ENCODE data around the gene BEND5. TPM values are rescaled to one million over a fixed set of nuclear protein-coding genes. Genes with fewer than 3 reads are reported as not detected.

BEND5 gene
- total and polyA plus RNA-seq, 4 donors, result 0.12 to 0.93 (median 0.19) TPM

GRCh38 chr1:48683839-48684238, 92.9 kb downstream of the BEND5 start:
- no peak for DNase-seq (ENCODE audit: low spot score)
- H3K9me3 ChIP-seq (ENCODE audit: control insufficient read depth in 4 of 4, low read length in 3 of 4), result no peaks in the 10 kb centered on the region
- TF ChIP-seq RXRA (IDR thresholded peaks at IDR 0.05) (no peak), FOXA1 (IDR thresholded peaks at IDR 0.05) (no peak), EGR1 (IDR thresholded peaks at IDR 0.05; ENCODE audit: low read depth in 2 of 2) (no peak), TAF1 (conservative IDR thresholded peaks at IDR 0.05) (no peak), NR2F2 (IDR thresholded peaks at IDR 0.05) (no peak), FOXA2 (IDR thresholded peaks at IDR 0.05) (no peak), HNF4G (IDR thresholded peaks at IDR 0.05) (no peak), YY1 (IDR thresholded peaks at IDR 0.05) (no peak), JUND (IDR thresholded peaks at IDR 0.05) (no peak), RAD21 (IDR thresholded peaks at IDR 0.05) (no peak)
- TF ChIP-seq, protein P1, sequence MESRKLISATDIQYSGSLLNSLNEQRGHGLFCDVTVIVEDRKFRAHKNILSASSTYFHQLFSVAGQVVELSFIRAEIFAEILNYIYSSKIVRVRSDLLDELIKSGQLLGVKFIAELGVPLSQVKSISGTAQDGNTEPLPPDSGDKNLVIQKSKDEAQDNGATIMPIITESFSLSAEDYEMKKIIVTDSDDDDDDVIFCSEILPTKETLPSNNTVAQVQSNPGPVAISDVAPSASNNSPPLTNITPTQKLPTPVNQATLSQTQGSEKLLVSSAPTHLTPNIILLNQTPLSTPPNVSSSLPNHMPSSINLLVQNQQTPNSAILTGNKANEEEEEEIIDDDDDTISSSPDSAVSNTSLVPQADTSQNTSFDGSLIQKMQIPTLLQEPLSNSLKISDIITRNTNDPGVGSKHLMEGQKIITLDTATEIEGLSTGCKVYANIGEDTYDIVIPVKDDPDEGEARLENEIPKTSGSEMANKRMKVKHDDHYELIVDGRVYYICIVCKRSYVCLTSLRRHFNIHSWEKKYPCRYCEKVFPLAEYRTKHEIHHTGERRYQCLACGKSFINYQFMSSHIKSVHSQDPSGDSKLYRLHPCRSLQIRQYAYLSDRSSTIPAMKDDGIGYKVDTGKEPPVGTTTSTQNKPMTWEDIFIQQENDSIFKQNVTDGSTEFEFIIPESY (IDR thresholded peaks at IDR 0.05), result no peak
- TF ChIP-seq, protein P2, sequence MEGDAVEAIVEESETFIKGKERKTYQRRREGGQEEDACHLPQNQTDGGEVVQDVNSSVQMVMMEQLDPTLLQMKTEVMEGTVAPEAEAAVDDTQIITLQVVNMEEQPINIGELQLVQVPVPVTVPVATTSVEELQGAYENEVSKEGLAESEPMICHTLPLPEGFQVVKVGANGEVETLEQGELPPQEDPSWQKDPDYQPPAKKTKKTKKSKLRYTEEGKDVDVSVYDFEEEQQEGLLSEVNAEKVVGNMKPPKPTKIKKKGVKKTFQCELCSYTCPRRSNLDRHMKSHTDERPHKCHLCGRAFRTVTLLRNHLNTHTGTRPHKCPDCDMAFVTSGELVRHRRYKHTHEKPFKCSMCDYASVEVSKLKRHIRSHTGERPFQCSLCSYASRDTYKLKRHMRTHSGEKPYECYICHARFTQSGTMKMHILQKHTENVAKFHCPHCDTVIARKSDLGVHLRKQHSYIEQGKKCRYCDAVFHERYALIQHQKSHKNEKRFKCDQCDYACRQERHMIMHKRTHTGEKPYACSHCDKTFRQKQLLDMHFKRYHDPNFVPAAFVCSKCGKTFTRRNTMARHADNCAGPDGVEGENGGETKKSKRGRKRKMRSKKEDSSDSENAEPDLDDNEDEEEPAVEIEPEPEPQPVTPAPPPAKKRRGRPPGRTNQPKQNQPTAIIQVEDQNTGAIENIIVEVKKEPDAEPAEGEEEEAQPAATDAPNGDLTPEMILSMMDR (IDR thresholded peaks at IDR 0.05; ENCODE audit: low read depth, low read length, missing input control), result no peak
- TF ChIP-seq, protein P3, sequence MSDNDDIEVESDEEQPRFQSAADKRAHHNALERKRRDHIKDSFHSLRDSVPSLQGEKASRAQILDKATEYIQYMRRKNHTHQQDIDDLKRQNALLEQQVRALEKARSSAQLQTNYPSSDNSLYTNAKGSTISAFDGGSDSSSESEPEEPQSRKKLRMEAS (IDR thresholded peaks at IDR 0.05), result no peak
- TF ChIP-seq, protein P4, sequence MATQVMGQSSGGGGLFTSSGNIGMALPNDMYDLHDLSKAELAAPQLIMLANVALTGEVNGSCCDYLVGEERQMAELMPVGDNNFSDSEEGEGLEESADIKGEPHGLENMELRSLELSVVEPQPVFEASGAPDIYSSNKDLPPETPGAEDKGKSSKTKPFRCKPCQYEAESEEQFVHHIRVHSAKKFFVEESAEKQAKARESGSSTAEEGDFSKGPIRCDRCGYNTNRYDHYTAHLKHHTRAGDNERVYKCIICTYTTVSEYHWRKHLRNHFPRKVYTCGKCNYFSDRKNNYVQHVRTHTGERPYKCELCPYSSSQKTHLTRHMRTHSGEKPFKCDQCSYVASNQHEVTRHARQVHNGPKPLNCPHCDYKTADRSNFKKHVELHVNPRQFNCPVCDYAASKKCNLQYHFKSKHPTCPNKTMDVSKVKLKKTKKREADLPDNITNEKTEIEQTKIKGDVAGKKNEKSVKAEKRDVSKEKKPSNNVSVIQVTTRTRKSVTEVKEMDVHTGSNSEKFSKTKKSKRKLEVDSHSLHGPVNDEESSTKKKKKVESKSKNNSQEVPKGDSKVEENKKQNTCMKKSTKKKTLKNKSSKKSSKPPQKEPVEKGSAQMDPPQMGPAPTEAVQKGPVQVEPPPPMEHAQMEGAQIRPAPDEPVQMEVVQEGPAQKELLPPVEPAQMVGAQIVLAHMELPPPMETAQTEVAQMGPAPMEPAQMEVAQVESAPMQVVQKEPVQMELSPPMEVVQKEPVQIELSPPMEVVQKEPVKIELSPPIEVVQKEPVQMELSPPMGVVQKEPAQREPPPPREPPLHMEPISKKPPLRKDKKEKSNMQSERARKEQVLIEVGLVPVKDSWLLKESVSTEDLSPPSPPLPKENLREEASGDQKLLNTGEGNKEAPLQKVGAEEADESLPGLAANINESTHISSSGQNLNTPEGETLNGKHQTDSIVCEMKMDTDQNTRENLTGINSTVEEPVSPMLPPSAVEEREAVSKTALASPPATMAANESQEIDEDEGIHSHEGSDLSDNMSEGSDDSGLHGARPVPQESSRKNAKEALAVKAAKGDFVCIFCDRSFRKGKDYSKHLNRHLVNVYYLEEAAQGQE (IDR thresholded peaks at IDR 0.05), result no peak
- TF ChIP-seq, protein P5, sequence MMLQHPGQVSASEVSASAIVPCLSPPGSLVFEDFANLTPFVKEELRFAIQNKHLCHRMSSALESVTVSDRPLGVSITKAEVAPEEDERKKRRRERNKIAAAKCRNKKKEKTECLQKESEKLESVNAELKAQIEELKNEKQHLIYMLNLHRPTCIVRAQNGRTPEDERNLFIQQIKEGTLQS (IDR thresholded peaks at IDR 0.05), result no peak
- 88% methylated on average over 3 of the region's 3 CpGs for WGBS
- no peak overlapping the region for H3K27ac ChIP-seq (ENCODE audit: low read depth in 1 of 2, low read length in 2 of 2)
- no peak overlapping the region for H3K9ac ChIP-seq (ENCODE audit: low read depth in 1 of 2, low read length in 2 of 2)
- peaks cover 19 to 39% (median 31%) of the 10 kb centered on the region in 4 donors for H3K4me1 ChIP-seq (ENCODE audit: control insufficient read depth in 4 of 4, insufficient read depth in 4 of 4, low read length in 3 of 4)
- no peaks in the 10 kb centered on the region for H3K36me3 ChIP-seq (ENCODE audit: control insufficient read depth in 4 of 4, insufficient read depth in 3 of 4, low read depth in 1 of 4, low read length in 3 of 4)
- no peaks in the 10 kb centered on the region for H3K27me3 ChIP-seq (ENCODE audit: control insufficient read depth in 4 of 4, insufficient read depth in 4 of 4, low read length in 3 of 4)
- no peak overlapping the region for H3K4me3 ChIP-seq (ENCODE audit: low read depth in 1 of 3, low read length in 3 of 3)
